ENCODE data around the gene PRPF6.

Gene PRPF6, protein sequence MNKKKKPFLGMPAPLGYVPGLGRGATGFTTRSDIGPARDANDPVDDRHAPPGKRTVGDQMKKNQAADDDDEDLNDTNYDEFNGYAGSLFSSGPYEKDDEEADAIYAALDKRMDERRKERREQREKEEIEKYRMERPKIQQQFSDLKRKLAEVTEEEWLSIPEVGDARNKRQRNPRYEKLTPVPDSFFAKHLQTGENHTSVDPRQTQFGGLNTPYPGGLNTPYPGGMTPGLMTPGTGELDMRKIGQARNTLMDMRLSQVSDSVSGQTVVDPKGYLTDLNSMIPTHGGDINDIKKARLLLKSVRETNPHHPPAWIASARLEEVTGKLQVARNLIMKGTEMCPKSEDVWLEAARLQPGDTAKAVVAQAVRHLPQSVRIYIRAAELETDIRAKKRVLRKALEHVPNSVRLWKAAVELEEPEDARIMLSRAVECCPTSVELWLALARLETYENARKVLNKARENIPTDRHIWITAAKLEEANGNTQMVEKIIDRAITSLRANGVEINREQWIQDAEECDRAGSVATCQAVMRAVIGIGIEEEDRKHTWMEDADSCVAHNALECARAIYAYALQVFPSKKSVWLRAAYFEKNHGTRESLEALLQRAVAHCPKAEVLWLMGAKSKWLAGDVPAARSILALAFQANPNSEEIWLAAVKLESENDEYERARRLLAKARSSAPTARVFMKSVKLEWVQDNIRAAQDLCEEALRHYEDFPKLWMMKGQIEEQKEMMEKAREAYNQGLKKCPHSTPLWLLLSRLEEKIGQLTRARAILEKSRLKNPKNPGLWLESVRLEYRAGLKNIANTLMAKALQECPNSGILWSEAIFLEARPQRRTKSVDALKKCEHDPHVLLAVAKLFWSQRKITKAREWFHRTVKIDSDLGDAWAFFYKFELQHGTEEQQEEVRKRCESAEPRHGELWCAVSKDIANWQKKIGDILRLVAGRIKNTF

DNA sequence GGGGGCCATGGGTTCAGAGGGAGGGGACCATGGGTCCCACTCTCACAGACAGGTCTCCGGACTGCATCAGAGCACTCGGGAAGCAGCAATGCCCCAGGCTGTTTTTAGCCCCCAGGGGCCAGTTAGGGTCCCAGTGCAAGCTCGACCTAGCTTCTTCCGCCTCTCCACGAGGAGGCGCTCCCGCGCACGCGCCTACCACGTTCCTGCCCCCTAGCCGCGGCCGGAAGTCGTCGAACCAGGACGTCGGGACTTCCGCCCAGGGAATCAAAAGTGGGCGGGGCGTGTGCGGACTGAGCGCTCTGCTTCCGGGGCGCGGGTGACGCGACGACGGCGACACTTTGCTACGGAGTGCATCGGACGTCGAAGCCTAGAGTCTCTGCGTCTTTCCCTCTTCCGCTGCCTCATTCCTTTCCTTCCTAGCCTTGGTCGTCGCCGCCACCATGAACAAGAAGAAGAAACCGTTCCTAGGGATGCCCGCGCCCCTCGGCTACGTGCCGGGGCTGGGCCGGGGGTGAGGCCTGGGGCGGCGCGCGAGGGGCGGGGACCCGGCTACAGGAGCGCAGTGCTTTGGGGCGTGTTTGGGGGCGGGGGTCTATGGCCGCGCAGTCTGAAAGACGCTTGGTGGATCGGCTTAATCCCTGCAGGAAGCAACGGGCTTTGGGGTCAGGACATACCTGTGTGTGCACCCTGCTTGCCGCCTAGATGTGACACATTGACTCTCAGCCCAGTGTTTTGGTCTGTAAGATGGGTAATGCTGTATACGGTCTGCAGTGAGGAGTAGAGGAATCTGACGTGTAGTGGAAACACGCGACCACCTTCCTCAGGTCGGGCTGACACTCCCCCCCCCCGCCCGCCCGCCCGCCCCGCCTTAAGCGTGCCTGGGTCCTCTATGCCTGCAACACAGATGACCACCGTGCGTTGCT is at the start of gene PRPF6:
Gene PRPF6 (plus strand): TSS at position 327 of the 923 bp plus-strand sequence. CDS start 114 bp downstream, at position 441.
- peak; percentile 85 for FAIRE-seq

DNA sequence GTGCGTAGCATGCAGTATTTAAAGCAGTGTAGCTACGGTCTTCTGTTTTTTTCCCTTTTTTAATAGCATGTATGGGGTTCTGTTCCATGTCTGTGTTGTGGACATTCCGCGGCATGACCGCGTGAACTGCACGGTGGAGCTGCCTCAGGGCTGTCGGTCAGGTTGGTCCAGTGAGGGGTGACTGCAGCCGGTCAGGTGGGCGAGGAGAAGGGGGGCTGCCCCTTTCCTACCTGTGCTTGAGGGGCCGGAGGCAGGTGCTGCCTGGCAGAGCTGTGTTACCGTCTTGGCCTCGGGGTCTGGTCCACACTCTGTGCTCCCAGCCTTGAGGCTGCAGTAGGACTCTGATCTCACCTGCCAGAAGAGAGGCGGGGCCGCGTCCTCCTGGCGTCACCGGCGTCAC is 49.2 kb upstream of the PRPF6 start:
- FAIRE-seq: no peak

DNA sequence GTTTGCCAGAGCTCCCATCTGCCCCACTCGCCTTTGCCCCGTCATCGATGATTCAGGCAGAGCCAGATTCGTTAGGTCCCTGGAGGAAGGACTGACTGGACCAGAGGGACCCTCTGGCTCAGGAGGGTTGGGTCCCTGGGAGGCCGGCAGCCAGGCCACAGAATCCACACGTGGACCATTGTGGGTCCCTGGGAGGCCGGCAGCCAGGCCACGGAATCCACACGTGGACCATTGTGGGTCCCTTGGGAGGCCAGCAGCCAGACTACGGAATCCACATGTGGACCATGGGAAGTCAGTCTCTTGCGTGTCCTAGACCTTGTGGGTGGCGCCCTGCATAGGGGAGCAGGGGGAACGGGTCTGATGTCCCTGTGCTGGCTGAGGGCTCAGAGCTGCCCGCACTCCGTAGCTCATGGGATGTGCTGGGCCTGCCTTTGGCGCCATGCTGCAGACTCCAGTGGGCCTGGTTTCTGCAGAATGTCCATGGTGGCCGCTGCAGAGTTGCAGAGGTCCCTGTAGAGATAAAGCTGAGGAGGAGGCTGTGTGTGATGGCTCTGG is 48.2 kb upstream of the PRPF6 start:
- FAIRE-seq: no peak

DNA sequence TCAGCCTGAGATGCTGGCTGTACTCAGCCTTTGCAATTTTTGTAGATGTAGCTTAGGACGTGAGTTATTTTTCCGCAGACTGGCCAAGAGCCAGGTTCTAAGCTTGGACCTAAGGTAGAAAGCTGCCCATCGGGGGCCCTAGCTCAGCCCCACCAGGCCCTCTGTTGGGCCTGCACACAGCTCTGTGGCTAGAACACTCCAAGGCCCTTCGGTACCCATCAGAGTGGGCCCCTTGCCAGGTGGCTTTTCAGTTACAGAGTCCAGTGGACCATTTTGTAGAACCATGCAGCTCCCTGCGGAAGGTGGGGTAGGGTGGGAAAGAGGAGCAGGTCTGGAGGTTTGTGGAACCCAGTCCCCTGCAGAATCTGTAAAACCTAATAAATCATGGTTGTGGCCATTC is 47.3 kb upstream of the PRPF6 start:
- no peak for FAIRE-seq

DNA sequence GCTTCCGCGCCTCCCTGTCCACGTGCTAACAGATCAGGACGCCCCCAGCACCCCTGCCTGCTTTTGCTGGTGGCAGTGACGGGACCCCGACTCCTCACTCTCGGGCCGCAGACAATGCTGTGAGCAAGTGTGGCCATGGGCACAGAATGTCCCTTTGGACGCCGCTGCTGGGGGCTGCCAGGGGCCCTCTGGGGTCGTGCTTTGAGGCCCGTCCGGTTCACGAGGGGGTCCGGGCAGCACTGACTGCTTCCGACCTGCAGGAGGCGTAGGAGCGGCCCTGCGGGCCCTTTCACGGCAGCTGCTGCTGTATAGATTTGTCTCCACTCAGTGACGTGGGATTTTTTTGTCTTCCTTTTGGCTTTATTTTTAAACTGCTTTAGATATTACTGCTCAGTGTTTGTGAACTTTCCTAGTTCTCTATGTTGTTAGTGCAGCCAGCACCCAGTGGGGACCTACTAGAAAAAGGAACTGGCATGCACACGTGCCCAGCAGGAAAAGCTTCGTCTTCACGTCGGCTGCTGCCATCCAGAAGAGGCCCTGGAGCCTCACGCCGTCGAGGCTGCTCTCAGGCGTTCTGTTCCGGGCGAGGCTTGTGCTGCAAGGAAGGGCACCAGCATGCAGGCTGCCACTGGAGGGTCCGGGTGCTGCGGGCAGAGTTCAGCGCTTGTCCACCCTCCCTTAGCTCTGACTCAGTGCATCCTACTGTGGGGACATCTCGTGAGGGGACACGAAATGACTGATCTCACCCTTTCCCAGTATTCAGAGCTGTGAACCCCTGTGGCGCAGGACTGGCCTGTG is 46.5 kb upstream of the PRPF6 start:
- FAIRE-seq: no peak

DNA sequence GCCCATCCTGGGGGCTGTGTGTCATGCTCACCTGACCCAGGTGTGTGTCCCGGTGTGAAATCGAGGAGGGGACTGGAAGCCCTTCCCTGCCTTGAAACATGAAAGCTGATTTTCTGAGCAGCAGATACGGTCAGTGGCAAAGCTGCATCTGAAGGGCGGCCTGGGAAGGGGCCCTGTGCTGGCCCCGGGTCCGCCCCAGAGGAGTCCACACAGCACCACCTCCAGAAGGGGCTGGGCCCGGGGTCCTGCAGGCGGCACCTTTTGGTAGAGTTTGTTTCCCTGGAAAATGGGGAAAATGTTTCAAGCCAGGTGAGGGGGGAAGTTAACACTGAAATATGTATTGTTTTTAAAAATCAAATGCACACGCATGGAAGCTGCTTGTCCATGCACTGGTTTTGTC is 45.5 kb upstream of the PRPF6 start:
- no peak for FAIRE-seq

DNA sequence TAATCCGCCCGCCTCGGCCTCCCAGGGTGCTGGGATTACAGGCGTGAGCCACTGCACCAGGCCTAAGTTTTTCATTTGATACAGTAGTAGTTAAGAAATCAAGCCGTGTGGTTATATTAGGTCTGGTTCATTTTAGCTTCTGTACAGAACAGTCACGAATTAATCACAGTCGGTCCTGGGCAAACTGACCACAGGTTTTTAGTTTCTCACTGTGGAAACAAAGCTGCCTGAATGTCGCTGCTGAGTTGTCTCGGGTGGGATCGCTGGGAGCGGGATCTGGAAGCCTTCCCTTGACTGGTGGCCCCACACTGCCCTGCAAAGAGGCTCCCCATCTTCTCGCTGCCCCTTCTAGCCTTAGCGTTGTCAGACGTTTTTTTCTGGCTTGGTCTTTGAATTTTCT is 43.3 kb upstream of the PRPF6 start:
- FAIRE-seq: no peak

DNA sequence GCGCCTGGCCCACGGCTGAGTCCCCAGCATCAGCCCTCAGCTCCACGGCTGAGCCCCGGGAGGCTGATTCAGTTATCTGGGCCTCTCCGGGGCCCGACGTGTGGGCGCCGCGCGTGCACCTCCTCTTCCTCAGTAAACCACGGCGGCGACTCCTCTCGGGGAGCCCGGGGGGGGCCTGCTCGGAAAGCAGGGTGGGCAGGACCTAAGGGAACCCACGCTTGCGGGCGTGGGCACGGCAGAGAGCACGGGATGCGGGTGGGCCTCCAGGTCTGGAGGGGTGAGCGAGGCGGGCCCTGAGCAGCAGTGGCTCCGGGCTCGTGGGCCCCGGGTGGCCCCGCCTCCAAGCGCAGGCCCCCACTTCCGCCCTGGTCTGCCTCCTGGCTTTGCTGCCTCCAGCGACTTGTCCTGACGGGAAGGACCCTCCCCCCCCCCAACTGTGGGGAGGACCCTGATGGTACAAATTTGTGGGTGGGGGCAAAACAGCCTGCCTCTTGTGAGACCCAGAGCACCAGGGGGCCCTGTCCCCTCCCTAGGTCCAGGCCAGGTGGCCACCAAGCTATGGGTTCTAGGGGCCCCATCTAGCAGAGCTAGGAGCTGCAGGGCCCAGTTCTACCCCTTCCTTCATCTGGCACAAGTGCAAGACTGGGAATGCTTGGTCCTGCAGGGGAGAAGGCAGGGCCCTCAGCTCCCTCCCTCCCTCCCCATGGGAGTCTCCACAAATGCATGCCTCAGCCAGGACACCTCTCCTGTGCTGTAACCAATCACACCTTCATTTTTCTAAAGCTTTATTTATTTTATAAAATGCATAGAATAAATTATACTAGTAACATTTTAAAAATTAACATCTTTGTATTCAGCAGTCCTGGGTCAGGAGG is 41.6 kb upstream of the PRPF6 start:
- FAIRE-seq: no peak

DNA sequence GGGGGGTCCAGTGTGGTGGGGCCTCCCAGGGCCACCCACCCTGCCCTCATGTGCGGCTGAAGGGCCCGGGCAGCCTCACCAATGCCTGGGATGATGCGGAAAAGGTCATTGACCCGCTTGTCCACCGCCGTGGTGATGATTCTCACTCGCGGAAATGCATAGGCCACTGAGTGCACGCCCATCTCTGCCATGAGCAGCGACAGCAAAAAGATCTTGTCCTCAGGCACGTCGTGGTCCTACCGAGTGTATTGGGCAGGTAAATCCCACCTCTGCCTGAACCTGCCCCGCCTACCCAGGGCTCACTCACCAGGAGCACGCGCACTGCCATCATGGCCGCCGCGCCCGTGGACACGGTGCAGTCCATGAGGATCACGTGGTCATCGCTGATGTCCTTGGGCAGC is 40.9 kb upstream of the PRPF6 start:
- FAIRE-seq: no peak

DNA sequence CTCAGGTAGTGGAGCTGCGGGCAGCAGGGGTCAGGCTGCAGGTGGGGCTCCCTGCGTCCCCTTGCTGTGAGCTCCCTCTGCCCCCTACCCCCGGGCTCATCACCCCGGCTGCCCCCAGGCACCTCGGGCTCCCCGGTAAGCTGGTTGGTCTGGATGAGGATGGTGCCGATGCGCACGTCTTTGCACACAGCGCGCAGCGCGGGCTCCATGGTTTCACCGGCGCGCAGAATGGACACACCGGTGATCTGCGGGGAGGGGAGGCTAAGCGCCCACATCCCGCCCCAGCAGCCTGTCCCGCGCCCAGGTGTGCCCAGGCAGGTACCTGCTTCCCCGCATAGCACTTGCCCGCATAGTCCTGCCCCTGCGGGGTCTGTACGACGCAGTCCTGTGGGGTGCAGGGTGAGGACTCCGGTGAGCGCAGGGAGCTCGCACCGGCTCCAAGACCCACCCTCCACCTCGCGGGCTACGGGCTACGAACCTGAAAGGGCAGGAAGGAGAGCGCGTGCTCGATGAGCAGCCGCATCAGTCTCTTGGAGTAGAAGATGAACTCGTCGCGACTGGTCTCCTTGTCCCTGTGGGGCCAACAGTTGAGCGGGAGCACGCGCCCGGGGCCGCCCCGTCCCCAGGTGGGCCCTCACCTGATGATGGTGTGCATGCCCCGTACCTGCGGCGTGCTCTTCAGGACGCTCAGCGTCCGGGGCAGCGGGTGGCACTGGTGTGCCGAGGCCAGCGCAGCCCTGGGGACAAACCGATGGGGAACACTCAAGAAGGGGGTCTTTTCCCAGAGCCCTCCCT is 40.3 kb upstream of the PRPF6 start:
- FAIRE-seq: no peak

DNA sequence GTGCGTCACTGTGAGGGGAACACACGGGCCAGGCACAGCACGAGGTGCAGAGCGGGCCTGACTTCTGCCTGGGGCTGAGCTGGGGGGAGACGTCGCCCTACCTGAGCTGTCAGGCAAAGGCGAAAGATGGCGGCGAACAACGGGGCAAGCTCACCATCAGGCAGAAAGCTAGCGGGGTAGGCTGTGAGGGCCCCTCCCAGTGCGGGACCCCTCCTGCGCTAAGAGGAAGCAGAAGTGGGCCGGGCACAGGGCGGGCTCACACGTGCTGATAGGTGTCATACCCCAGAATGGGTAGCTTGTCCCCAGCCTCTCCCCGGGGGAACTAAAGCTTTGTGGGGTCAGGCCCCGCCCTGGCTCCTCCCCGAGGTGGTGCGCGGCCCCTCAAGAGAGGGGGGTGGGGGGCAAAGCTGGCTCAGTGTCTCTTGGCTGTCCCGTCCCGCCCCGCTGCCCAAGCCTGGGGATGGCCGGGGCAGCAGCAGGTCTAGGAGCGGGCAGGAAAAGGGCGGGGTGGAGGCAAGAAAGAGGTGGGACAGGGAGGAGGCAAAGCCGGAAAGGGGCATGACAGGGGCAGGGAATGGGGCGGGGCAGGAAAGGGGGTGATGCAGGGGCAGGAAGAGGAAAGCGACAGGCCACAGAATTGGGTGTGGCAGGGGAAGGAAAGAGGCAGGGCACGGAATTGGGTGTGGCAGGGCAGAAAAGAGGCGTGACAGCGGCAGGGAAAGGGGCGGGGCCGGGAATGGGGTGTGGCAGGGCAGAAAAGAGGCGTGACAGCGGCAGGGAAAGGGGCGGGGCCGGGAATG is 39.5 kb upstream of the PRPF6 start:
- no peak for FAIRE-seq

DNA sequence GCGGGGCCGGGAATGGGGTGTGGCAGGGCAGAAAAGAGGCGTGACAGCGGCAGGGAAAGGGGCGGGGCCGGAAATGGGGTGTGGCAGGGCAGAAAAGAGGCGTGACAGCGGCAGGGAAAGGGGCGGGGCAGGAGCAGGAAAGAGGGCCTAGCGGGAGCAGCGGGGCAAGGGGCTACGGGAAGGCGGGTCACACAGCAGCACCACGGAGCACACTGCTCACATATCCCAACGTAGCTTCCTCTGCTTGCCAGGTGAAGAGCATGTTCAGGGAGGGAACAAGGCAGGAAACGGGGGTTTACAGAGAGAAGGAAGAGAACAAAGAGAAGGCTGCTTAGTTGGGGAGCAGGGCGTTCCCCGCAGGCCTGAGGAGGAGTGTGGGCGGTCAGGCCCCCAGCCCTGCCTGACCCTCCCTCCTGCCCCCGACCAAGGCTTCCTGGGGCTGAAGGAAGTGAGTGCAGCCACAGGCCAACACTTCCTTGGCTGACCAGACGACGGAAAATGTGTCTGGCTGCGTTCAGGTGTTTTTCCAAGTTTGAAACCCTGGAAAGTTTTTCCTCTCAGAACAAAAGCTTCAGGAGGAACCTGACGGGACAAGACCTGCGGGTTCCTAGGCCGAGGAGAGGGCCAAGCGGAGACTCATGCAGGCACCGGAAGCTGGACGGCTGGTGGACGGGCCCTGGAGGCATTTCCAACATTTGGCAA is 38.5 kb upstream of the PRPF6 start:
- no peak for FAIRE-seq

DNA sequence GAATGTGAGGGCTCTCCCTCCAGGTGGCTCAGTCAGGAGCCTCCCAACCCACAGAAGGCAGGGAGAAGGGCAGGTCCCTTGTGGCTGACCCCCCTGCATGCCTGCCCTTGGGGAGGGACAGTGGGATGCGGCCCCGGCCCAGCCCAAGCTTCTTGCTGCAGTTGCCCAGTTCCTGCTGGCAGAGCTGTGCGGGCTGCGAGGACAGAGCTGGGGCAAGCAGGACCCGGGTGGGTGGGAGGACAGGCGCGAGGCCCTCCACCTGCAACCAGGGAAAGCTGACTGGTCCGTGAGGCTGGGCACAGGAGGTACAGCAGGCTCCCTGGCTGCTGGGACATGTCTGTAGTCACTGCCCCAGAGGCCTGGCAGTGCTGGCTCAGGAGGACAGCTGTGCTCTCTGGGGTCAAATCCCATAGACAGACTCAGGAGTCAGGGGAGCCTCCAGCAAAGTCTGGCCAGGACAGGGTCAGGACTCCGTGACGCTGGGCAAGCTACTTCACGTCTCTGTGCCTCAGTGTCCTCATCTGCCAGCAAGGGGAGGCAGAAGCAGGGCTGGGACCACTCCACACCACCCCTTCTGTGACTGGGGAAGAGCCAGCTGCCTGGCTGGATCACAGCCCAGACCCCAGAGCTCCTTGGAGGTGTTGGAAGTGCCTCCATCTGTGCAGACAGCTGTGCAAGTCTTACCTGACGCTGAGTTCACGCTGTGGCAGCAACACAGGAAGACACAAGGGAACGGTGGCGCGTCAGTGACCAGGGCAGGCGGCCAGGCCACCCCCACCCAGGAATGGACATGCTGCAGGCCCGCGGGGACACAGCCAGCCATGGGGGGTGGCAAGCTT is 37.7 kb upstream of the PRPF6 start:
- no peak for FAIRE-seq

DNA sequence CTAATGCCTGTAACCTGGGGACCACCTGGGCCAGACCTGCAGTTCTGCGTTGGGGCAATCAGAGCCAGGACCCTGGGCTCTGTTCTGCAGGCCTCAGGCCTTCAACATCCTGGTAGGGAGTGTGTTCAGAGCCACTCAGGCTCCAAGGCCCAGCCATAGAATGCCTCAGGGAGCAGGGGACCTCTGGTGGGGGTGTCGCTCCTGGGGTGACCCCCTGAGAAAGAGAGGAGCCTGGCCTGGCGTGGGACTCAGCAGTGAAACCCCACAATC is 37.2 kb upstream of the PRPF6 start:
- FAIRE-seq: no peak

DNA sequence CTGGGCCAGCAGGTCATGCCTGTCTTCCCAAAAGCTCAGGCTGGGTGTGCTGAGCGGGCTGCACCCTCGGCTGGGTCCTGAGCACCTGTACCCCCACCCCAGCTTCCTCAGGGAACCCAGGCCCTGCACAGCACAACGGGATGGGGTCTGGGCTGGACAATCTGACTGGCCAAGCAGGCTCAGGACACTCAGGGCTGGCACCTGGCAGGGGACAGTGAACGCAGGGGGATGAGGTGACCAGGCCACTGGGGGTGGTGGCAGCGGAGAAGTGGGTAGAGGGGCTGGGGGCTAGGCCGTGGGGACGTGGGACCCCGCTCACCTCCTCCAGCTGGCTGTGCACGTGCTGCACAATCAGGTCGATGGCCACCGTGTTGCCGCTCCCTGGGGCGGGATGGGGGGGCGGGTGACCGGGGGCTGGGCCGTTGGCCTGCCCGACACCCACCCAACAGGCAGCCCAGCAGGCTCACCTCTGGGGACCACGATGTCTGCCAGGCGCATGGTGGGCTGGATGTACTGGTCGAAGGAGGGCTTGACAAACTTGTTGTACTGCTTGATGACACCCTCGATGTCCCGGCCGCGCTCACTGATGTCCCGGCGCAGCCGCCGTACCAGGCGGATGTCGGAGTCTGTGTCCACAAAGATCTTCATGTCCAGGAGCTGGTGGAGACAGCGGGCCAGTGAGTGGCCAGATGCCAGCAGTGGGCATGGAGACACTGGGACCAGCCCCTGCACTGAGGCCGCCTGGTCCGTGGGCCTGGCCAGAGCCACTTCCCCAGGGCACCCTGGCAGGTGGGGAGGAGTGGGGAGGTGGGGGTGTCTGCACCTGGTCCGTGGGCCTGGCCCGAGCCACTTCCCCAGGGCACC is 36.6 kb upstream of the PRPF6 start:
- no peak for FAIRE-seq

DNA sequence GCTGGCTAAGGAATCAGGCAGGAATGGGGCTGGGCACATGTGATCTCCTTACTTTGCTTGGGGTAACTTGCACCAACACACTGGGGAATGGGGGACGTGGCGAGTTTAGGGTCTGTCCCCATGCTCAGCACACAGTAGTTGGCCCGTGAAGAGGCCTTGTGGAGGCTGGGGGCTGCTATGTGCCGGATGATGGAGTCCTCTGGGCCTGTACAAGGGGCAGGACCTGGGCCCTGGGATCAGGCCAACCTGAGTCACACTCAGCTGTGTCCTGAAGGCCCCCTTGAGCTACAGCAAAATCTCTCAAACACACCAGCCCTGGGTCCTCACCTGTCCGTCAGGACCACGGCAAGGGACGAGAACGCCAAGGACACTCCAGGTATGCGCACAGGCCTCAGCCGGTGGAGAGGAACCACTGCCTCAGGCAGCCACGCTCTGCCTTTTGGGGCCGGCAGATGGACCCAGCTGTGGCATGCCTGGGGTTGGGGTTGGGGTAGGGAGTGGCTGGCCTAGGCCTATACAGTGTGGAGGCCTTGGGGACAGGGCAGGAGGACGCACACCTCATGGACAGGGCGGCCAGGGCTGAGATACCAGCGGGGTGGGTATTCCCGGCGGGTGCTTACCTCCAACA is 35.8 kb upstream of the PRPF6 start:
- no peak for FAIRE-seq

All from G401.6 (cell line).